DND-41 (cell line): ENCODE measurements around the gene TIMM44.

Source experiments
- ATAC-seq: fragments of 200-7000 bp; cut with Tn5 transposase; 3 replicates; pipeline ENCODE4 v1.9.1; 2021; ENCODE audit warnings: low read depth; ENCODE audit not compliant: insufficient read depth
- DNase-seq: peaks from one replicate; pipeline ENCODE4 v3.0.0-alpha.2; 2020
- H2AFZ ChIP-seq: 2 replicates; pipeline ENCODE4 v1.6.0; 2012; ENCODE audit warnings: low read depth, low read length
- H3K27ac ChIP-seq: 2 replicates; pipeline ENCODE4 v1.5.1; 2012; ENCODE audit warnings: low read length, inconsistent platforms
- H3K27me3 ChIP-seq: fragments of 200-600 bp; sonication (generic); 2 replicates; pipeline ENCODE4 v1.6.0; 2012; ENCODE audit warnings: low read length, mild to moderate bottlenecking, inconsistent platforms; ENCODE audit not compliant: insufficient read depth, poor library complexity
- H3K36me3 ChIP-seq: 2 replicates; pipeline ENCODE4 v1.5.1; 2012; ENCODE audit warnings: low read length, inconsistent platforms; ENCODE audit not compliant: insufficient read depth
- H3K4me1 ChIP-seq: 2 replicates; pipeline ENCODE4 v1.5.1; 2012; ENCODE audit warnings: mild to moderate bottlenecking, low read length; ENCODE audit not compliant: insufficient read depth
- H3K4me2 ChIP-seq: 2 replicates; pipeline ENCODE4 v1.6.0; 2012; ENCODE audit warnings: mild to moderate bottlenecking, moderate library complexity, low read length, inconsistent platforms; ENCODE audit not compliant: insufficient read depth
- H3K4me3 ChIP-seq, 2 experiments: fragments of 200-600 bp in 1 of 2; shearing (Covaris generic) in 1 of 2; 2 replicates each; pipeline ENCODE4 v1.5.1; 2012 to 2016; ENCODE audit warnings: inconsistent platforms in 2 of 2, low read length in 2 of 2, mild to moderate bottlenecking in 2 of 2, low read depth in 1 of 2, moderate library complexity in 1 of 2
- H3K79me2 ChIP-seq: 2 replicates; pipeline ENCODE4 v1.6.0; 2012; ENCODE audit warnings: low read length, inconsistent platforms; ENCODE audit not compliant: insufficient read depth
- H3K9ac ChIP-seq: 2 replicates; pipeline ENCODE4 v1.6.0; 2012; ENCODE audit warnings: low read depth, mild to moderate bottlenecking, inconsistent platforms, low read length, moderate library complexity
- H3K9me3 ChIP-seq: 2 replicates; pipeline ENCODE4 v1.5.1; 2012; ENCODE audit warnings: low read length, moderate library complexity, mild to moderate bottlenecking, inconsistent platforms; ENCODE audit not compliant: insufficient read depth, severe bottlenecking
- H4K20me1 ChIP-seq: 2 replicates; pipeline ENCODE4 v1.6.0; 2012; ENCODE audit warnings: low read length; ENCODE audit not compliant: insufficient read depth
- EZH2 ChIP-seq: IDR thresholded peaks from 3 replicates; pipeline ENCODE4 v1.6.1; 2012; ENCODE audit warnings: borderline replicate concordance, low read depth, mild to moderate bottlenecking, moderate library complexity, low read length, inconsistent platforms; ENCODE audit not compliant: severe bottlenecking
- TF ChIP-seq, protein P1 (sequence below): IDR thresholded peaks from 2 replicates; pipeline ENCODE4 v1.5.1; 2012; ENCODE audit warnings: borderline replicate concordance, low read length, moderate library complexity, mild to moderate bottlenecking; ENCODE audit not compliant: poor library complexity, severe bottlenecking; ENCODE audit errors: extremely low read depth

The TIMM44 gene

DNA sequence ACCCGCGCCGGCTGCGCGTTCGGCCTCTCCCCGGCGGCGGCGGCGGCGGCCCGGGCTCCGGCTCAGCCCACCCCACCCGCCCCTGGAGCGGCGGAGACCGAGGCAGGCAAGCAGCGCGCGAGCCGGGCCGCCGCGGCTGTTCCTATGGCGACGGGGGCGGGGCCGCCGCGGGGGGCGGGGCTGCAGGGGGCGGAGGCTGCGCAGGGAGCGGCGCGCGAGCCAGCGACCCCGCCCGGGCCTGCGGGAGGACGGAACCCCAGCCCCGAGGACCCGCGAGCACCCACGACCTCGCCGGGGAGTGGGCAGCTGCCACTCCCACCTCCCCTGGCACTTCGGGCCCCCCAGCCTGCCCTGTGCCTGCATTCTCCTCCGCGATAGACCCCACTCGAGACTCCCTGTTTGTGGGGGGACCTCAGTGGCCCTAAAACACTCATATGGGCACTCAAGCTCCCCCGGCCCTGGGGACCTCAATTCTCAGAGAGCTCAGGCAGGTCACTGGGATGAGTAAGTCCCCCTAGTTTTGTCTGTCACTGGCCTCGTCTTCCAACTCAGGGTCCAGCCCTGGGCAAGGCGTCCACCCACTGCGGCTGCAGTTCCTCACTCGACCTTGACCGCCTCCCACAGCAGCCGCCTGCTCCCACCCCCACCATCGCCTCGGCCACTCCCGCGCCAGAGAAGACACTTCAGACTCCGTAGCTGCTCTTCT, 17.3 kb downstream of the TIMM44 start, which contains the start of gene CTXN1:
TSS of gene CTXN1 (minus strand) at position 115 of the 706 bp plus-strand sequence. CDS start 597 bp downstream, outside the sequence.
- DNase-seq (peak; percentile 86), ATAC-seq (peak; percentile 62)
- peak within 1 kb of the TSS; percentile 66 for H3K9ac ChIP-seq
- no peak for TF ChIP-seq EZH2
- TF ChIP-seq, protein P1, sequence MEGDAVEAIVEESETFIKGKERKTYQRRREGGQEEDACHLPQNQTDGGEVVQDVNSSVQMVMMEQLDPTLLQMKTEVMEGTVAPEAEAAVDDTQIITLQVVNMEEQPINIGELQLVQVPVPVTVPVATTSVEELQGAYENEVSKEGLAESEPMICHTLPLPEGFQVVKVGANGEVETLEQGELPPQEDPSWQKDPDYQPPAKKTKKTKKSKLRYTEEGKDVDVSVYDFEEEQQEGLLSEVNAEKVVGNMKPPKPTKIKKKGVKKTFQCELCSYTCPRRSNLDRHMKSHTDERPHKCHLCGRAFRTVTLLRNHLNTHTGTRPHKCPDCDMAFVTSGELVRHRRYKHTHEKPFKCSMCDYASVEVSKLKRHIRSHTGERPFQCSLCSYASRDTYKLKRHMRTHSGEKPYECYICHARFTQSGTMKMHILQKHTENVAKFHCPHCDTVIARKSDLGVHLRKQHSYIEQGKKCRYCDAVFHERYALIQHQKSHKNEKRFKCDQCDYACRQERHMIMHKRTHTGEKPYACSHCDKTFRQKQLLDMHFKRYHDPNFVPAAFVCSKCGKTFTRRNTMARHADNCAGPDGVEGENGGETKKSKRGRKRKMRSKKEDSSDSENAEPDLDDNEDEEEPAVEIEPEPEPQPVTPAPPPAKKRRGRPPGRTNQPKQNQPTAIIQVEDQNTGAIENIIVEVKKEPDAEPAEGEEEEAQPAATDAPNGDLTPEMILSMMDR: no peak
- H3K27ac ChIP-seq: peak within 1 kb of the TSS; percentile 74
- H3K27me3 ChIP-seq: no peaks in the 10 kb centered on the region
- peaks cover 9% of the 10 kb centered on the region for H3K79me2 ChIP-seq
- peak within 1 kb of the TSS; percentile 99 for H3K4me2 ChIP-seq
- peak within 1 kb of the TSS; percentile 86 for H2AFZ ChIP-seq
- peak within 1 kb of the TSS; percentile 49 to 65; a peak in 3 of 4 replicates for H3K4me3 ChIP-seq
- H3K36me3 ChIP-seq: peaks cover 45% of the 10 kb centered on the region
- H4K20me1 ChIP-seq: peaks cover 49% of the 10 kb centered on the region
- H3K9me3 ChIP-seq: no peaks in the 10 kb centered on the region
- peaks cover 32% of the 10 kb centered on the region for H3K4me1 ChIP-seq

DNA sequence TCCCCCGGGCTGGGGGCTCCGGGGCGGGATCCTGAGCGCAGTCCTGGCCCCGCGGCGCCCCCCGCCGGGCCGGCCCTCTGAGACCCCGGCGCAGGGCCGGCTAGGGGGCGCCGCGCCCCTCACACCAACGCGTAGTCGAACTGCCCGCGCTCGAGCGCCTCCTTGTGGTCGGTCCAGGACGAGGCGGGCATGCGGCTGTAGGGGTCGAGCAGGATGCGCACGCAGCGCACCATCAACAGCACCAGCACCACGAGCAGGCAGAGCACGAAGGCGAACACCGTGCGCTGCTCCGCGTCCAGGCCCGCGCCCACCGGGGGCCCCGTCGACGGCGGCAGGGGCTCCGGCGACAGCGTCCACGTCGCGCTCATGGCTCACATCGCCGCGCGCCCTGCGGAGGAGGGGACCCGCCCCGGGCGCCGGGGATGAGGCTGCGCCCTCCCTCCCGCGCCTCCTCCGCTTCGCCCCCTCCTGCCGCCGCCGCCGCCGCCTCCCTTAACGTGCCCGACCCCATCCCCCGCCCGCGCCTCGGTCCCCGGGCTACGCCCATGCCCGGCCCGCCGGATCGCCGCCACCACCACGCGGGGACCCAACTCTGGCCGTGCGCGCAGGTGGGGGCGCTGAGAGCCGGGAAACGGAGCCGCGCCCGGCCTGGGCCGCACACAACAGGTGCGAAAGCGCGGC, 18.2 kb downstream of the TIMM44 start:
- no peaks in the 10 kb centered on the region for H3K27me3 ChIP-seq
- H4K20me1 ChIP-seq: peaks cover 52% of the 10 kb centered on the region
- peak overlapping the region; percentile 99 for H3K4me2 ChIP-seq
- H2AFZ ChIP-seq: peak overlapping the region; percentile 86
- DNase-seq (peak; percentile 90), ATAC-seq (peak; percentile 66)
- no peaks in the 10 kb centered on the region for H3K9me3 ChIP-seq
- peak overlapping the region; percentile 66 for H3K9ac ChIP-seq
- peak overlapping the region; percentile 68 for H3K27ac ChIP-seq
- peaks cover 9% of the 10 kb centered on the region for H3K79me2 ChIP-seq
- H3K4me1 ChIP-seq: peaks cover 36% of the 10 kb centered on the region
- peak overlapping the region; percentile 49 to 65; a peak in 3 of 4 replicates for H3K4me3 ChIP-seq
- H3K36me3 ChIP-seq: peaks cover 37% of the 10 kb centered on the region
- TF ChIP-seq EZH2: no peak
- TF ChIP-seq, protein P1: peak; percentile 97

DNA sequence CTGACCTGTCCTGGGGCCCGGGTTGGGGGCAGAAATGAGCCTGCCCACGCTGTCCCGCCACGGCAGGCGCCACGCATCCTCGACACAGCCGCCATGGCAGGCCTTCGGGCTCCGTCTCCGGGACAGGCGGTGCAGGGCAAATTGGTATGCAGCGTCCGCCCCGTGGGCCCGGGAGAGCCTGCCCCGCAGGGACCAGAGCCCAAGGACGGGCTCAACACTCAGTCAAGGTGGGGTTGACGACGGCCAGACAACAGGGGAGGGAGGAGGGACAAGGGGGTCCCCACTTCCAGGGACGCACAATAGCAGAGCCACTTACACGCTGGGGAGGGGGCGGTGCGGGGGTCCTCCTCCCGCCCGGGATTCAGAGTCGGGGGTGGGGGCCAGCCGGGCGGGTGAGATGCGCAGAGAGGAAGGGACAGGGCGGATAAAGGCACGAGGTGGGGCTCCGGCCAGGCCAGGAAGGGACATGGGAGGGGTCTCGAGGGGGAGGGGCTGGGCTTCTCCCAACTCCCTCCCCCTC, 18.8 kb downstream of the TIMM44 start:
- H3K36me3 ChIP-seq: peaks cover 33% of the 10 kb centered on the region
- H3K4me2 ChIP-seq: peak overlapping the region; percentile 99
- H4K20me1 ChIP-seq: peaks cover 52% of the 10 kb centered on the region
- H3K27me3 ChIP-seq: no peaks in the 10 kb centered on the region
- peaks cover 39% of the 10 kb centered on the region for H3K4me1 ChIP-seq
- TF ChIP-seq EZH2: no peak
- TF ChIP-seq, protein P1: no peak
- H3K9me3 ChIP-seq: no peaks in the 10 kb centered on the region
- no peak for ATAC-seq
- H2AFZ ChIP-seq: no peak overlapping the region
- H3K4me3 ChIP-seq: peak overlapping the region; percentile 49 to 65; a peak in 3 of 4 replicates
- no peak overlapping the region; the same call in 1 of the 2 replicates for H3K27ac ChIP-seq
- peak overlapping the region; percentile 66 for H3K9ac ChIP-seq
- DNase-seq: no peak
- H3K79me2 ChIP-seq: peaks cover 9% of the 10 kb centered on the region
